ENCODE data around the gene CCDC38. TPM values are rescaled to one million over a fixed set of nuclear protein-coding genes. Genes with fewer than 3 reads are reported as not detected.

CCDC38 gene
- polyA plus RNA-seq, 1 experiment = not detected

GRCh38 chr12:95978351-95978750 is 35.9 kb upstream of the CCDC38 start:
- no peak for DNase-seq (ENCODE audit: low read depth)
- no peak overlapping the region for H3K4me3 ChIP-seq (ENCODE audit: low read depth, low read length)
- H3K36me3 ChIP-seq (ENCODE audit: control insufficient read depth, insufficient read depth, low read length) = no peaks in the 10 kb centered on the region
- POLR2A ChIA-PET = no interaction called here
- no peaks in the 10 kb centered on the region for H3K27me3 ChIP-seq (ENCODE audit: control insufficient read depth, insufficient read depth, low read length)
- TF ChIP-seq CTCF (IDR thresholded peaks at IDR 0.05; ENCODE audit: insufficient read depth, low read depth, low read length) = no peak
- CTCF ChIA-PET = interaction anchor here (0.6 to 0.8 kb wide), 2 partner anchors 21 to 730 kb away, joined by 3 read pairs; no protein-coding TSS in a partner anchor

GRCh38 chr12:95977764-95978305 is 35.4 kb upstream of the CCDC38 start:
- TF ChIP-seq CTCF (IDR thresholded peaks at IDR 0.05; ENCODE audit: insufficient read depth, low read depth, low read length) = no peak
- Histone ChIP-seq H3K4me3 (ENCODE audit: low read depth, low read length) (no peak overlapping the region), H3K36me3 (ENCODE audit: control insufficient read depth, insufficient read depth, low read length) (no peaks in the 10 kb centered on the region), H3K27me3 (ENCODE audit: control insufficient read depth, insufficient read depth, low read length) (no peaks in the 10 kb centered on the region)
- POLR2A ChIA-PET = no interaction called here
- DNase-seq (ENCODE audit: low read depth) = no peak
- CTCF ChIA-PET = interaction anchor here (0.6 to 0.8 kb wide), 2 partner anchors 22 to 730 kb away, joined by 3 read pairs; no protein-coding TSS in a partner anchor

- DNase-seq (ENCODE audit: low read depth) = no peak
- CTCF ChIA-PET = no interaction called here
- H3K36me3 ChIP-seq (ENCODE audit: control insufficient read depth, insufficient read depth, low read length) = no peaks in the 10 kb centered on the region
- POLR2A ChIA-PET = no interaction called here
- H3K4me3 ChIP-seq (ENCODE audit: low read depth, low read length) = no peak overlapping the region
- no peak for TF ChIP-seq CTCF (IDR thresholded peaks at IDR 0.05; ENCODE audit: insufficient read depth, low read depth, low read length)
- no peaks in the 10 kb centered on the region for H3K27me3 ChIP-seq (ENCODE audit: control insufficient read depth, insufficient read depth, low read length)
Observed at GRCh38 chr12:95976416-95976832, 34.0 kb upstream of the CCDC38 start.

- H3K4me3 ChIP-seq (ENCODE audit: low read depth, low read length) = no peak overlapping the region
- H3K27me3 ChIP-seq (ENCODE audit: control insufficient read depth, insufficient read depth, low read length) = no peaks in the 10 kb centered on the region
- no peak for DNase-seq (ENCODE audit: low read depth)
- TF ChIP-seq CTCF (IDR thresholded peaks at IDR 0.05; ENCODE audit: insufficient read depth, low read depth, low read length) = no peak
- H3K36me3 ChIP-seq (ENCODE audit: control insufficient read depth, insufficient read depth, low read length) = no peaks in the 10 kb centered on the region
- POLR2A ChIA-PET = no interaction called here
- CTCF ChIA-PET = no interaction called here
Observed at GRCh38 chr12:95975491-95975890, 33.1 kb upstream of the CCDC38 start.

- TF ChIP-seq CTCF (IDR thresholded peaks at IDR 0.05; ENCODE audit: insufficient read depth, low read depth, low read length) = no peak
- Histone ChIP-seq H3K4me3 (ENCODE audit: low read depth, low read length) (no peak overlapping the region), H3K27me3 (ENCODE audit: control insufficient read depth, insufficient read depth, low read length) (no peaks in the 10 kb centered on the region), H3K36me3 (ENCODE audit: control insufficient read depth, insufficient read depth, low read length) (no peaks in the 10 kb centered on the region)
- CTCF ChIA-PET = interaction anchor here (1.0 kb wide), 1 partner anchor 56 kb away, joined by 3 read pairs; no protein-coding TSS in a partner anchor
- no peak for DNase-seq (ENCODE audit: low read depth)
- POLR2A ChIA-PET = no interaction called here
Observed at GRCh38 chr12:95974358-95974757, 31.9 kb upstream of the CCDC38 start.

Data from BJ (cell line).